ENCODE results near the gene BCLAF1. TPM values are rescaled to one million over a fixed set of nuclear protein-coding genes. Genes with fewer than 3 reads are reported as not detected.
A peak's percentile ranks its signal among the peaks of the same experiment; 100 is the strongest.
"Not testable (repeated sequence)": the region's sequence is repeated elsewhere in the genome, so short reads cannot be mapped to it uniquely, and the experiment has no call there.

The BCLAF1 gene
- total and polyA plus RNA-seq, 2 donors (not counting 3 experiments of a cell fraction or from before 2014, with no cell fraction given) = 23.4 to 151 TPM

DNA sequence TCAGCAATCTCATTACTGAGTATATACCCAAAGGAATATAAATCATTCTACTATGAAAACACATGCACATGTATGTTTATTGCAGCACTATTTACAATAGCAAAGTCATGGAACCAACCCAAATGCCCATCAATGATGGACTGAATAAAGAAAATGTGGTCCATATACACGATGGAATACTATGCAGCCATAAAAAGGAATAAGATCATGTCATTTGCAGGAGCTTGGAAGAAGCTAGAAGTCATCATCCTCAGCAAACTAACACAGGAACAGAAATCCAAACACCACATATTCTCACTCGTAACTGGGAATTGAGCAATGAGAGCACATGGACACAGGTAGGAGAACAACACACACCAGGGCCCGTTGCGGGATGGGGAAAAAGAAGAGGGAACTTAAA is 64.7 kb downstream of the BCLAF1 start:
- H3K79me2 ChIP-seq (ENCODE audit: control insufficient read depth, insufficient read depth, low read length); dilution Hi-C loops (cut with MboI; ENCODE audit: extremely low pct_ligation_motif_present, low sequenced_read_pairs); H3K27me3 ChIP-seq (ENCODE audit: control insufficient read depth in 2 of 2, insufficient read depth in 2 of 2, low read length in 2 of 2); FAIRE-seq; H3K9me1 ChIP-seq (replicated peaks; ENCODE audit: control insufficient read depth, extremely low read depth, insufficient read depth, low read length); H3K27ac ChIP-seq (ENCODE audit: insufficient read depth, low read depth, low read length); H3K4me2 ChIP-seq (ENCODE audit: insufficient read depth, low read length); H2AFZ ChIP-seq (ENCODE audit: low read depth, low read length); DNase-seq (ENCODE audit: low read depth, low spot score); H3K36me3 ChIP-seq (ENCODE audit: control insufficient read depth in 2 of 2, extremely low read depth in 1 of 2, insufficient read depth in 2 of 2, low read length in 2 of 2); H4K20me1 ChIP-seq (replicated peaks; ENCODE audit: control insufficient read depth, extremely low read depth, insufficient read depth, low read length); H3K9ac ChIP-seq (replicated peaks; ENCODE audit: extremely low read depth, insufficient read depth, low read length); POLR2A ChIA-PET; H3K9me3 ChIP-seq (replicated peaks; ENCODE audit: control insufficient read depth, insufficient read depth, low read length); H3K4me1 ChIP-seq (ENCODE audit: control insufficient read depth, extremely low read depth, insufficient read depth, low read length); H3K4me3 ChIP-seq (replicated peaks in 1 of 3; ENCODE audit: insufficient read depth in 1 of 3, low read depth in 1 of 3, low read length in 3 of 3): not testable (repeated sequence)
- intact Hi-C loops (cut with micrococcal nuclease) = loop anchor here (1.0 kb wide), 1 partner anchor 374 kb away; the partner anchor contains the start of gene PDE7B
- CTCF ChIA-PET = interaction anchor here (1.3 kb wide), 1 partner anchor 93 kb away, joined by 3 read pairs; no protein-coding TSS in a partner anchor
- TSS peak; percentile 41 for BruUV-seq (replicated peaks)

- no peak overlapping the region for H3K27ac ChIP-seq (ENCODE audit: insufficient read depth, low read depth, low read length)
- no peaks in the 10 kb centered on the region for H3K4me1 ChIP-seq (ENCODE audit: control insufficient read depth, extremely low read depth, insufficient read depth, low read length)
- H3K4me3 ChIP-seq (replicated peaks in 1 of 3; ENCODE audit: insufficient read depth in 1 of 3, low read depth in 1 of 3, low read length in 3 of 3) = no peak overlapping the region
- intact Hi-C loops (cut with micrococcal nuclease) = no loop called here
- CTCF ChIA-PET = interaction anchor here (1.2 kb wide), 1 partner anchor 13 kb away, joined by 4 read pairs; no protein-coding TSS in a partner anchor
- BruUV-seq (replicated peaks) = no TSS peak
- POLR2A ChIA-PET = no interaction called here
- no peak overlapping the region for H3K9ac ChIP-seq (replicated peaks; ENCODE audit: extremely low read depth, insufficient read depth, low read length)
- no peaks in the 10 kb centered on the region for H3K9me1 ChIP-seq (replicated peaks; ENCODE audit: control insufficient read depth, extremely low read depth, insufficient read depth, low read length)
- dilution Hi-C loops (cut with MboI; ENCODE audit: extremely low pct_ligation_motif_present, low sequenced_read_pairs) = no loop called here
- H2AFZ ChIP-seq (ENCODE audit: low read depth, low read length) = no peak overlapping the region
- H3K4me2 ChIP-seq (ENCODE audit: insufficient read depth, low read length) = no peak overlapping the region
- H3K27me3 ChIP-seq (ENCODE audit: control insufficient read depth in 2 of 2, insufficient read depth in 2 of 2, low read length in 2 of 2) = no peaks in the 10 kb centered on the region
- H3K36me3 ChIP-seq (ENCODE audit: control insufficient read depth in 2 of 2, extremely low read depth in 1 of 2, insufficient read depth in 2 of 2, low read length in 2 of 2) = no peaks in the 10 kb centered on the region
- H3K9me3 ChIP-seq (replicated peaks; ENCODE audit: control insufficient read depth, insufficient read depth, low read length) = no peaks in the 10 kb centered on the region
- TF ChIP-seq FOS (IDR thresholded peaks at IDR 0.05; ENCODE audit: borderline replicate concordance, insufficient read depth, low read length) = no peak
- TF ChIP-seq, protein P1, sequence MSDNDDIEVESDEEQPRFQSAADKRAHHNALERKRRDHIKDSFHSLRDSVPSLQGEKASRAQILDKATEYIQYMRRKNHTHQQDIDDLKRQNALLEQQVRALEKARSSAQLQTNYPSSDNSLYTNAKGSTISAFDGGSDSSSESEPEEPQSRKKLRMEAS (IDR thresholded peaks at IDR 0.05; ENCODE audit: insufficient read depth, insufficient read length) = no peak
- no peak for TF ChIP-seq GATA2 (IDR thresholded peaks at IDR 0.05; ENCODE audit: insufficient read depth, insufficient read length, low read depth, low read length)
- TF ChIP-seq POLR2A (IDR thresholded peaks at IDR 0.05; ENCODE audit: low read depth, low read length) = no peak
- TF ChIP-seq CTCF (IDR thresholded peaks at IDR 0.05; ENCODE audit: extremely low read depth in 1 of 2, insufficient read depth in 1 of 2, low read depth in 1 of 2, low read length in 2 of 2) = no peak
- TF ChIP-seq POLR2AphosphoS5 (IDR thresholded peaks at IDR 0.05; ENCODE audit: insufficient read depth, low read depth, low read length) = no peak
- TF ChIP-seq MYC (IDR thresholded peaks at IDR 0.05; ENCODE audit: low read depth, low read length) = no peak
- TF ChIP-seq JUN (IDR thresholded peaks at IDR 0.05; ENCODE audit: borderline replicate concordance, insufficient read depth, insufficient read length, low read depth) = no peak
- H4K20me1 ChIP-seq (replicated peaks; ENCODE audit: control insufficient read depth, extremely low read depth, insufficient read depth, low read length) = no peaks in the 10 kb centered on the region
- no peak for DNase-seq (ENCODE audit: low read depth, low spot score)
- H3K79me2 ChIP-seq (ENCODE audit: control insufficient read depth, insufficient read depth, low read length) = no peaks in the 10 kb centered on the region
- FAIRE-seq = no peak
These were observed 72.9 kb downstream of the BCLAF1 start for GRCh38 chr6:136216503-136217401.

All from endothelial cell of umbilical vein (primary cell).